HFF-Myc (cell line): ENCODE data around the gene DEPDC5.

Source experiments
- DNase-seq: peaks from one replicate; pipeline ENCODE4 v3.0.0-alpha.2; 2011; ENCODE audit warnings: low read depth; ENCODE audit errors: extremely low read depth
- H3K4me3 ChIP-seq: replicated peaks from 2 replicates; pipeline ENCODE4 v1.5.1; 2011; ENCODE audit warnings: low read depth, mild to moderate bottlenecking, control low read depth, low read length
- CTCF ChIP-seq: IDR thresholded peaks from 2 replicates; pipeline ENCODE4 v1.5.1; 2012; ENCODE audit warnings: mild to moderate bottlenecking, low read depth, low read length, control low read depth; ENCODE audit errors: missing control alignments

The DEPDC5 gene

GRCh38 chr22:31898926-31899325, 145.1 kb downstream of the DEPDC5 start:
- TF ChIP-seq CTCF: no peak
- H3K4me3 ChIP-seq: no peak overlapping the region
- DNase-seq: no peak

- DNase-seq: no peak
- no peak for TF ChIP-seq CTCF
- H3K4me3 ChIP-seq: no peak overlapping the region
Measured at GRCh38 chr22:31899669-31900068, 145.8 kb downstream of the DEPDC5 start.

GRCh38 chr22:31901388-31902137, 147.7 kb downstream of the DEPDC5 start:
- TF ChIP-seq CTCF: no peak
- no peak for DNase-seq
- no peak overlapping the region for H3K4me3 ChIP-seq

GRCh38 chr22:31904651-31905050, 150.8 kb downstream of the DEPDC5 start:
- no peak for TF ChIP-seq CTCF

GRCh38 chr22:31905356-31905755, 151.5 kb downstream of the DEPDC5 start:
- DNase-seq: no peak
- no peak for TF ChIP-seq CTCF
- H3K4me3 ChIP-seq: no peak overlapping the region

More at GRCh38 chr22:31904651-31905050, 150.8 kb downstream of the DEPDC5 start:
- no peak overlapping the region for H3K4me3 ChIP-seq
- no peak for DNase-seq

- no peak for TF ChIP-seq CTCF
- H3K4me3 ChIP-seq: no peak overlapping the region
- DNase-seq: no peak
Measured at GRCh38 chr22:31906086-31906485, 152.3 kb downstream of the DEPDC5 start.

GRCh38 chr22:31906569-31906968, 152.8 kb downstream of the DEPDC5 start:
- H3K4me3 ChIP-seq: no peak overlapping the region
- TF ChIP-seq CTCF: no peak
- DNase-seq: no peak
